HL-60 (cell line): ENCODE data around the gene HAP1.

Experiments
- GABPA ChIP-seq: IDR thresholded peaks from 2 replicates; pipeline ENCODE4 v1.6.1; 2012; ENCODE audit warnings: low read depth
- POLR2AphosphoS5 ChIP-seq: IDR thresholded peaks from 2 replicates; pipeline ENCODE4 v1.6.1; 2012; ENCODE audit warnings: low read depth
- SPI1 ChIP-seq: IDR thresholded peaks from 2 replicates; pipeline ENCODE4 v1.6.1; 2012; ENCODE audit warnings: low read depth, mild to moderate bottlenecking, borderline replicate concordance
- TF ChIP-seq, protein P1 (sequence below): IDR thresholded peaks from one replicate; pipeline ENCODE4 v1.5.1; 2011; ENCODE audit warnings: low read length, control low read depth, inconsistent platforms; ENCODE audit not compliant: insufficient read depth
- TF ChIP-seq, protein P2 (sequence below): IDR thresholded peaks from 2 replicates; pipeline ENCODE4 v1.6.1; 2012; ENCODE audit warnings: low read depth; ENCODE audit not compliant: insufficient replicate concordance

DNA sequence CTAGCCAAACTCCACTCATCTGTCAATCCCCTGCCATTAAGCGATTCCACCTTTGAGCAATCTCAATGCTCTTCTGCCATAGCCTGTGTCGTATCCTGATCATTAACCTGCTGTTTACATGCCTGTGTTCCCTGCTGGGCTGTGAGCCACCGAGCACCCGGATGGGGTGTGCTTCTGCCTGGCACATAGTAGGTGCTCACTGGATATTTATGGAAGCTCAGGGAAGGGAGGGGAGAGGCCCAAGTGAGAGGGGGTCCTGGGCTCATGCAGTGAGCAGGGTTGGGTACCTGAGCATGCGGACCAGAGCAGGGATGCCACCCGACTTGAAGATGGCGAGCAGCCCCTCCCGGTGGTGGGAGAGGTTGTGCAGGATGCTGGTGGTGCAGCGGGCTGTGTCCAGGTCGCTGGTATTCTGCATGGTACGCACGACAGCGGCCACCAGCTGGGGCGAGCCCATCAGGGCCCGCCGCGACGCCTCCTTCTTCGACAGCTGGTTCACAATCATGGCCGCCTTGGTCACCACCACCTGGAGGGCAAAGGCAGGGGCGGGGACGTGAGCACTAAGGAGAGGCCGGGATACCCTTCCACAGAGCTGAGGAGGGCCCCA is 34.3 kb upstream of the HAP1 start:
- TF ChIP-seq, protein P1, sequence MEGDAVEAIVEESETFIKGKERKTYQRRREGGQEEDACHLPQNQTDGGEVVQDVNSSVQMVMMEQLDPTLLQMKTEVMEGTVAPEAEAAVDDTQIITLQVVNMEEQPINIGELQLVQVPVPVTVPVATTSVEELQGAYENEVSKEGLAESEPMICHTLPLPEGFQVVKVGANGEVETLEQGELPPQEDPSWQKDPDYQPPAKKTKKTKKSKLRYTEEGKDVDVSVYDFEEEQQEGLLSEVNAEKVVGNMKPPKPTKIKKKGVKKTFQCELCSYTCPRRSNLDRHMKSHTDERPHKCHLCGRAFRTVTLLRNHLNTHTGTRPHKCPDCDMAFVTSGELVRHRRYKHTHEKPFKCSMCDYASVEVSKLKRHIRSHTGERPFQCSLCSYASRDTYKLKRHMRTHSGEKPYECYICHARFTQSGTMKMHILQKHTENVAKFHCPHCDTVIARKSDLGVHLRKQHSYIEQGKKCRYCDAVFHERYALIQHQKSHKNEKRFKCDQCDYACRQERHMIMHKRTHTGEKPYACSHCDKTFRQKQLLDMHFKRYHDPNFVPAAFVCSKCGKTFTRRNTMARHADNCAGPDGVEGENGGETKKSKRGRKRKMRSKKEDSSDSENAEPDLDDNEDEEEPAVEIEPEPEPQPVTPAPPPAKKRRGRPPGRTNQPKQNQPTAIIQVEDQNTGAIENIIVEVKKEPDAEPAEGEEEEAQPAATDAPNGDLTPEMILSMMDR, result no peak
- TF ChIP-seq POLR2AphosphoS5 (no peak), GABPA (no peak), SPI1 (no peak)
- TF ChIP-seq, protein P2, sequence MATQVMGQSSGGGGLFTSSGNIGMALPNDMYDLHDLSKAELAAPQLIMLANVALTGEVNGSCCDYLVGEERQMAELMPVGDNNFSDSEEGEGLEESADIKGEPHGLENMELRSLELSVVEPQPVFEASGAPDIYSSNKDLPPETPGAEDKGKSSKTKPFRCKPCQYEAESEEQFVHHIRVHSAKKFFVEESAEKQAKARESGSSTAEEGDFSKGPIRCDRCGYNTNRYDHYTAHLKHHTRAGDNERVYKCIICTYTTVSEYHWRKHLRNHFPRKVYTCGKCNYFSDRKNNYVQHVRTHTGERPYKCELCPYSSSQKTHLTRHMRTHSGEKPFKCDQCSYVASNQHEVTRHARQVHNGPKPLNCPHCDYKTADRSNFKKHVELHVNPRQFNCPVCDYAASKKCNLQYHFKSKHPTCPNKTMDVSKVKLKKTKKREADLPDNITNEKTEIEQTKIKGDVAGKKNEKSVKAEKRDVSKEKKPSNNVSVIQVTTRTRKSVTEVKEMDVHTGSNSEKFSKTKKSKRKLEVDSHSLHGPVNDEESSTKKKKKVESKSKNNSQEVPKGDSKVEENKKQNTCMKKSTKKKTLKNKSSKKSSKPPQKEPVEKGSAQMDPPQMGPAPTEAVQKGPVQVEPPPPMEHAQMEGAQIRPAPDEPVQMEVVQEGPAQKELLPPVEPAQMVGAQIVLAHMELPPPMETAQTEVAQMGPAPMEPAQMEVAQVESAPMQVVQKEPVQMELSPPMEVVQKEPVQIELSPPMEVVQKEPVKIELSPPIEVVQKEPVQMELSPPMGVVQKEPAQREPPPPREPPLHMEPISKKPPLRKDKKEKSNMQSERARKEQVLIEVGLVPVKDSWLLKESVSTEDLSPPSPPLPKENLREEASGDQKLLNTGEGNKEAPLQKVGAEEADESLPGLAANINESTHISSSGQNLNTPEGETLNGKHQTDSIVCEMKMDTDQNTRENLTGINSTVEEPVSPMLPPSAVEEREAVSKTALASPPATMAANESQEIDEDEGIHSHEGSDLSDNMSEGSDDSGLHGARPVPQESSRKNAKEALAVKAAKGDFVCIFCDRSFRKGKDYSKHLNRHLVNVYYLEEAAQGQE, result no peak
